ENCODE measurements around the gene SERGEF.

Gene SERGEF

GRCh38 chr11:17859552-17859951 lies 153.3 kb downstream of the SERGEF start:
- TF ChIP-seq, protein P1, sequence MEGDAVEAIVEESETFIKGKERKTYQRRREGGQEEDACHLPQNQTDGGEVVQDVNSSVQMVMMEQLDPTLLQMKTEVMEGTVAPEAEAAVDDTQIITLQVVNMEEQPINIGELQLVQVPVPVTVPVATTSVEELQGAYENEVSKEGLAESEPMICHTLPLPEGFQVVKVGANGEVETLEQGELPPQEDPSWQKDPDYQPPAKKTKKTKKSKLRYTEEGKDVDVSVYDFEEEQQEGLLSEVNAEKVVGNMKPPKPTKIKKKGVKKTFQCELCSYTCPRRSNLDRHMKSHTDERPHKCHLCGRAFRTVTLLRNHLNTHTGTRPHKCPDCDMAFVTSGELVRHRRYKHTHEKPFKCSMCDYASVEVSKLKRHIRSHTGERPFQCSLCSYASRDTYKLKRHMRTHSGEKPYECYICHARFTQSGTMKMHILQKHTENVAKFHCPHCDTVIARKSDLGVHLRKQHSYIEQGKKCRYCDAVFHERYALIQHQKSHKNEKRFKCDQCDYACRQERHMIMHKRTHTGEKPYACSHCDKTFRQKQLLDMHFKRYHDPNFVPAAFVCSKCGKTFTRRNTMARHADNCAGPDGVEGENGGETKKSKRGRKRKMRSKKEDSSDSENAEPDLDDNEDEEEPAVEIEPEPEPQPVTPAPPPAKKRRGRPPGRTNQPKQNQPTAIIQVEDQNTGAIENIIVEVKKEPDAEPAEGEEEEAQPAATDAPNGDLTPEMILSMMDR (conservative IDR thresholded peaks at IDR 0.05; ENCODE audit: low read depth, low read length): no peak
- DNase-seq (ENCODE audit: low read depth): no peak
- H3K4me3 ChIP-seq (ENCODE audit: low read length): no peak overlapping the region

- no peak overlapping the region for H3K4me3 ChIP-seq (ENCODE audit: low read length)
- DNase-seq (ENCODE audit: low read depth): no peak
- TF ChIP-seq, protein P1 (conservative IDR thresholded peaks at IDR 0.05; ENCODE audit: low read depth, low read length): no peak
Observed at GRCh38 chr11:17855531-17856290, 157.1 kb downstream of the SERGEF start.

GRCh38 chr11:17853280-17853679 lies 159.6 kb downstream of the SERGEF start:
- no peak for DNase-seq (ENCODE audit: low read depth)
- TF ChIP-seq, protein P1 (conservative IDR thresholded peaks at IDR 0.05; ENCODE audit: low read depth, low read length): no peak
- no peak overlapping the region for H3K4me3 ChIP-seq (ENCODE audit: low read length)

DNA sequence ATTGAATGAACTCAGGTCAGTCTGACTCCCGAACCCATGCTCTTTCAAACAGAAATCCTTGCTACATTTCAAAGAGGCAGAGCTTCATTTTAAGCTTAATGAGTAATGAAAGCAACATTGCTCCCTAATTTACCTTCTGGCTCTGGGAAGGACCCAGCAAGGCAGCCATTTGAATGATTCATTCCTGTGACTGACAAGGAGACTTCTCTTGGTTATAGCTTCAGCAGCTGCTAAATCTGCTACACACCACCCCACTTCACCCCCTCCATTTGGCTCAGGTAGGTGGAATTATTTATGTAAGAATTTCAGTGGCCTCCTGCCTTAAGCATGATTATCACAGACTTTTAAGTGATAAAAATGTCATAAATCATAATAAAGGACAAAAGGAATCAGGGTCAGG lies 160.6 kb downstream of the SERGEF start:
- H3K4me3 ChIP-seq (ENCODE audit: low read length): no peak overlapping the region
- TF ChIP-seq, protein P1 (conservative IDR thresholded peaks at IDR 0.05; ENCODE audit: low read depth, low read length): no peak

GRCh38 chr11:17851697-17852096 lies 161.2 kb downstream of the SERGEF start:
- TF ChIP-seq, protein P1 (conservative IDR thresholded peaks at IDR 0.05; ENCODE audit: low read depth, low read length): no peak
- H3K4me3 ChIP-seq (ENCODE audit: low read length): no peak overlapping the region
- DNase-seq (ENCODE audit: low read depth): no peak

More for the DNA sequence above, 160.6 kb downstream of the SERGEF start:
- DNase-seq (ENCODE audit: low read depth): no peak

GRCh38 chr11:17850336-17850735 lies 162.5 kb downstream of the SERGEF start:
- TF ChIP-seq, protein P1 (conservative IDR thresholded peaks at IDR 0.05; ENCODE audit: low read depth, low read length): no peak
- no peak overlapping the region for H3K4me3 ChIP-seq (ENCODE audit: low read length)
- DNase-seq (ENCODE audit: low read depth): no peak

GRCh38 chr11:17848715-17849114 lies 164.1 kb downstream of the SERGEF start:
- no peak for DNase-seq (ENCODE audit: low read depth)
- TF ChIP-seq, protein P1 (conservative IDR thresholded peaks at IDR 0.05; ENCODE audit: low read depth, low read length): no peak
- no peak overlapping the region for H3K4me3 ChIP-seq (ENCODE audit: low read length)
